ENCODE data around the gene CMYA5. TPM values are rescaled to one million over a fixed set of nuclear protein-coding genes. Genes with fewer than 3 reads are reported as not detected.

The CMYA5 gene
- total and polyA plus RNA-seq, 2 of the 4 experiments (the other 2 are of a cell fraction): 0.39 to 0.90 TPM

DNA sequence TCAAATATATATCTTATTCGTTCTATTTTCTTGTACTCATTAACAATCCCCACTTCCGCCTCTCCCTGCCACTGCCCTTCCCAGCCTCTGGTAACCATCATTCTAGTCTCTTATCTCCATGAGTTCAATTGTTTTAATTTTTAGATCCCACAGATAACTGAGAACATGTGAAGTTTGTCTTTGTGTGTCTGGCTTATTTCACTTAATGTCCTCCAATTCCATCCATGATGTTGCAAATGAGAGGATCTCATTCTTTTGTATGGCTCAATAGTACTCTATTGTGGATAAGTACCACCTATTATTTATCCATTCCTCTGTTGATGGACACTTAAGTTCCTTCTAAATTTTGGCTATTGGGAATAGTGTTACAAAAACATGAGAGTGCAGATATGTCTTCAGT, 17.2 kb upstream of the CMYA5 start:
- Histone ChIP-seq H2AFZ (replicated peaks; ENCODE audit: low read length, poor library complexity) (no peak overlapping the region), H3K36me3 (ENCODE audit: control insufficient read depth, insufficient read depth, low read length) (peaks cover 5% of the 10 kb centered on the region), H2BK5ac (ENCODE audit: low read depth, low read length, poor library complexity, severe bottlenecking) (no peak overlapping the region), H3K27me3 (ENCODE audit: control insufficient read depth, insufficient read depth, low read length) (no peaks in the 10 kb centered on the region), H2BK15ac (ENCODE audit: low read depth, low read length) (no peak overlapping the region), H2BK120ac (ENCODE audit: low read depth, low read length) (no peak overlapping the region), H3K4me1 (ENCODE audit: control insufficient read depth, insufficient read depth, low read length) (no peaks in the 10 kb centered on the region), H3K18ac (ENCODE audit: low read depth, low read length) (no peak overlapping the region), H4K5ac (ENCODE audit: low read depth, low read length) (no peak overlapping the region), H3K4me3 (ENCODE audit: insufficient read depth, low read depth, low read length) (no peak overlapping the region), H4K8ac (ENCODE audit: low read depth in 2 of 2, low read length in 2 of 2) (no peak overlapping the region), H3K4me2 (ENCODE audit: low read depth, low read length) (no peak overlapping the region), H2AK9ac (replicated peaks; ENCODE audit: low read depth, low read length, poor library complexity) (no peak overlapping the region), H3K9me3 (ENCODE audit: control insufficient read depth, insufficient read depth, low read length) (no peaks in the 10 kb centered on the region), H3K27ac (ENCODE audit: insufficient read depth, low read length) (no peak overlapping the region), H3K9ac (ENCODE audit: low read depth, low read length) (no peak overlapping the region), H3K4ac (ENCODE audit: low read depth, low read length) (no peak overlapping the region), H2AK5ac (ENCODE audit: low read depth, low read length) (no peak overlapping the region), H3K23ac (ENCODE audit: low read depth, low read length) (no peak overlapping the region), H3K9me1 (ENCODE audit: insufficient read depth, low read length) (no peaks in the 10 kb centered on the region; the same call in 1 of the 2 replicates), H3K14ac (replicated peaks; ENCODE audit: low read depth, low read length) (no peak overlapping the region), H2BK20ac (ENCODE audit: low read depth, low read length) (no peak overlapping the region), H4K91ac (ENCODE audit: insufficient read depth, low read depth, low read length) (no peak overlapping the region), H4K20me1 (ENCODE audit: insufficient read depth, low read length) (no peaks in the 10 kb centered on the region), H3K79me1 (ENCODE audit: low read depth in 1 of 2, low read length in 2 of 2) (peaks cover 0 to 10% of the 10 kb centered on the region in 2 experiments), H3K56ac (ENCODE audit: extremely low read depth, insufficient read depth, low read length) (no peak overlapping the region)
- WGBS, 2 experiments (ENCODE audit: extremely low coverage in 2 of 2, insufficient read length in 1 of 2): no CpG with 5 or more reads among the region's 2 CpGs
- ChIA-PET POLR2A (ENCODE audit: unreplicated experiment) (no interaction called here), CTCF (interaction anchor here (0.7 kb wide), 1 partner anchor 45 kb away, joined by 3 read pairs; no protein-coding TSS in a partner anchor)
- DNase-seq (no peak), ATAC-seq (ENCODE audit: low read depth) (no peak)
- intact Hi-C loops (cut with micrococcal nuclease) (no loop called here), dilution Hi-C loops (cut with HindIII; ENCODE audit: low sequenced_read_pairs, unreplicated experiment) (no loop called here), in situ Hi-C loops (cut with MboI; ENCODE audit: low sequenced_read_pairs) (no loop called here)
- no TSS peak for BruUV-seq (replicated peaks)
- no peak for TF ChIP-seq SMC3 (IDR thresholded peaks at IDR 0.05; ENCODE audit: low read depth, low read length)
- no peak for TF ChIP-seq FOS (IDR thresholded peaks at IDR 0.05; ENCODE audit: low read depth, low read length)
- TF ChIP-seq, protein P1, sequence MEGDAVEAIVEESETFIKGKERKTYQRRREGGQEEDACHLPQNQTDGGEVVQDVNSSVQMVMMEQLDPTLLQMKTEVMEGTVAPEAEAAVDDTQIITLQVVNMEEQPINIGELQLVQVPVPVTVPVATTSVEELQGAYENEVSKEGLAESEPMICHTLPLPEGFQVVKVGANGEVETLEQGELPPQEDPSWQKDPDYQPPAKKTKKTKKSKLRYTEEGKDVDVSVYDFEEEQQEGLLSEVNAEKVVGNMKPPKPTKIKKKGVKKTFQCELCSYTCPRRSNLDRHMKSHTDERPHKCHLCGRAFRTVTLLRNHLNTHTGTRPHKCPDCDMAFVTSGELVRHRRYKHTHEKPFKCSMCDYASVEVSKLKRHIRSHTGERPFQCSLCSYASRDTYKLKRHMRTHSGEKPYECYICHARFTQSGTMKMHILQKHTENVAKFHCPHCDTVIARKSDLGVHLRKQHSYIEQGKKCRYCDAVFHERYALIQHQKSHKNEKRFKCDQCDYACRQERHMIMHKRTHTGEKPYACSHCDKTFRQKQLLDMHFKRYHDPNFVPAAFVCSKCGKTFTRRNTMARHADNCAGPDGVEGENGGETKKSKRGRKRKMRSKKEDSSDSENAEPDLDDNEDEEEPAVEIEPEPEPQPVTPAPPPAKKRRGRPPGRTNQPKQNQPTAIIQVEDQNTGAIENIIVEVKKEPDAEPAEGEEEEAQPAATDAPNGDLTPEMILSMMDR (conservative IDR thresholded peaks at IDR 0.05; ENCODE audit: low read depth, low read length): no peak
- TF ChIP-seq, protein P2, sequence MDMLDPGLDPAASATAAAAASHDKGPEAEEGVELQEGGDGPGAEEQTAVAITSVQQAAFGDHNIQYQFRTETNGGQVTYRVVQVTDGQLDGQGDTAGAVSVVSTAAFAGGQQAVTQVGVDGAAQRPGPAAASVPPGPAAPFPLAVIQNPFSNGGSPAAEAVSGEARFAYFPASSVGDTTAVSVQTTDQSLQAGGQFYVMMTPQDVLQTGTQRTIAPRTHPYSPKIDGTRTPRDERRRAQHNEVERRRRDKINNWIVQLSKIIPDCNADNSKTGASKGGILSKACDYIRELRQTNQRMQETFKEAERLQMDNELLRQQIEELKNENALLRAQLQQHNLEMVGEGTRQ (IDR thresholded peaks at IDR 0.05; ENCODE audit: low read depth, low read length): no peak
- no peak for TF ChIP-seq CHD1 (IDR thresholded peaks at IDR 0.05; ENCODE audit: low read depth, low read length)
- no peak for TF ChIP-seq RAD21 (IDR thresholded peaks at IDR 0.05; ENCODE audit: low read length)
- TF ChIP-seq CEBPB (IDR thresholded peaks at IDR 0.05; ENCODE audit: low read depth, low read length): no peak
- TF ChIP-seq BHLHE40 (IDR thresholded peaks at IDR 0.05; ENCODE audit: low read depth, low read length): no peak
- TF ChIP-seq RCOR1 (IDR thresholded peaks at IDR 0.05; ENCODE audit: insufficient replicate concordance, low read length): no peak
